GM04504 (cell line): Measurements from ENCODE around the gene CSTF2.
"Not testable (repeated sequence)": the region's sequence is repeated elsewhere in the genome, so short reads cannot be mapped to it uniquely, and the experiment has no call there.

Experiments
- DNase-seq: peaks from one replicate; pipeline ENCODE4 v3.0.0-alpha.2; 2012; ENCODE audit warnings: low read depth

The CSTF2 gene, protein sequence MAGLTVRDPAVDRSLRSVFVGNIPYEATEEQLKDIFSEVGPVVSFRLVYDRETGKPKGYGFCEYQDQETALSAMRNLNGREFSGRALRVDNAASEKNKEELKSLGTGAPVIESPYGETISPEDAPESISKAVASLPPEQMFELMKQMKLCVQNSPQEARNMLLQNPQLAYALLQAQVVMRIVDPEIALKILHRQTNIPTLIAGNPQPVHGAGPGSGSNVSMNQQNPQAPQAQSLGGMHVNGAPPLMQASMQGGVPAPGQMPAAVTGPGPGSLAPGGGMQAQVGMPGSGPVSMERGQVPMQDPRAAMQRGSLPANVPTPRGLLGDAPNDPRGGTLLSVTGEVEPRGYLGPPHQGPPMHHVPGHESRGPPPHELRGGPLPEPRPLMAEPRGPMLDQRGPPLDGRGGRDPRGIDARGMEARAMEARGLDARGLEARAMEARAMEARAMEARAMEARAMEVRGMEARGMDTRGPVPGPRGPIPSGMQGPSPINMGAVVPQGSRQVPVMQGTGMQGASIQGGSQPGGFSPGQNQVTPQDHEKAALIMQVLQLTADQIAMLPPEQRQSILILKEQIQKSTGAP

DNA sequence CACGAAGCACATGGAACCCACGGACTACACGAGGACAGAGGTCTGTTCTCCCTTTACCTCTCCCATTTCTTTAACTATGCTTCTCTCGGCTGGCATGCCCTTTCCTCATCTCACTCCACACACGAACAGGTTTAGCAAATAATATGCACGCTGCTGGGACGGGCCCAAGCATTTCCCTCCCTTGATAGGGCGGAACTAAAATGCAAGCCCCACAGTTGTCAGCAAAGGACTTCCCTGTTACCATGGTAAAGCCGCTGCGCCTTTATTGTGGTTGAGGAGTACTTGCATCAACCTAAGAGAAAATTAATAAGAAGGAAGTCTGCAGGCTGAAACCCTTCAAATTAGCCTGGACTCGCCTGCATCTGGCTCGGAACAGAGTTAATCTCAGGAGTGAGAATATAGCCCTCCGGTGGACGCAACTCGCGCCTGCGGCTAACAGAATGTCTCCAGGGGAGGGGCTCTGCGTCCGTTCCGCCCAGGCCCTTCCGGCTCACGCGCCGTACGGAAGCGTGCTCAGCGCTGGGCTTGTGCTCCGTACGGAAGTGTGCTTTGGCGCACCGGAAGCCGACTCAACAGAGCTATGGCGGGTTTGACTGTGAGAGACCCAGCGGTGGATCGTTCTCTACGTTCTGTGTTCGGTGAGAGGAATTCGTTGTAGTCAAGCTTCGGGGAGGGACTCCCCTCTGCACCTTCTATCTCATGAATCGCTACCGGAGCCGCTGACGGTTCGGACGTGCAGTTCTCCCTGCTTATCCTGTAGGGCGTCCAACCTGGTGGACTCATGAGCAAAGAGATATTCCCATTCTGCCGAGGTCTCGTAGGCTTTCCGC, at the start of gene CSTF2:
Gene CSTF2 (plus strand): TSS at position 555 of the 830 bp plus-strand sequence. CDS start 26 bp downstream, at position 581.
- DNase-seq, result peak; percentile 36

DNA sequence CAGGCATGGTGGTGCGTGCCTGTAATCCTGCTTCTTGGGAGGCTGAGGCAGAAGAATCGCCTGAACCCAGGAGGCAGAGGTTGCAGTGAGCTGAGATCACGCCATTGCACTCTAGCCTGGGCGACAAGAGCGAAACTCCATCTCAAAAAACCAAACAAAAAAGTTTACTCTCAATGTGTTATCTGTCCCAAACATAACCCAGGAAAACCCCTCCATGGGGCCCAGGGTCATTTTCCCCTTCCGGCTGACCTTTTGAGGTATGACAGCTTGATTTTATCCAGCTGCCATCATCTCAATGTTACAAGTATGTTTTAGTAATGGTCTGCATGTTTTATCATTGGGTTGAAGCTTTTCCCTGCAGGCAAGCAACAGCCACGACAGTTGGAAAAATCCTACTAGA, 23.8 kb upstream of the CSTF2 start:
- not testable (repeated sequence) for DNase-seq

DNA sequence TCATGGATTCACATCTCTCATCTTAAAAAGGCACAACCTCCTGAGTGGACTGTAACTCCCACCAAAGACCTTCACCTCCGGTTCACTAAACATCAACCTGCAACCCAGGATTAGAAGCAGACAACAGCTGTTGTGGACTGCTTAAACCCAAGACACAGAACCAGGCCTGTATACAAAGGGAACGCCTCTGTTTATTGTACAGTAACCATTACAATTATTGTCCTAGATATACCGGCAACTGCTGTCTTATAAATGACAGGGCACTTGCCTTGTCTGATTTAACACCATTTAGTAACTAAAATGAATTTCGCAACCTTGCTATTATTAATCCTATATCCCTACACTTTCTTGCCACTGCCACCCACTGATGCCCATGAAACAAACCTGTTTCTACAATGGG, 22.8 kb upstream of the CSTF2 start:
- no peak for DNase-seq

DNA sequence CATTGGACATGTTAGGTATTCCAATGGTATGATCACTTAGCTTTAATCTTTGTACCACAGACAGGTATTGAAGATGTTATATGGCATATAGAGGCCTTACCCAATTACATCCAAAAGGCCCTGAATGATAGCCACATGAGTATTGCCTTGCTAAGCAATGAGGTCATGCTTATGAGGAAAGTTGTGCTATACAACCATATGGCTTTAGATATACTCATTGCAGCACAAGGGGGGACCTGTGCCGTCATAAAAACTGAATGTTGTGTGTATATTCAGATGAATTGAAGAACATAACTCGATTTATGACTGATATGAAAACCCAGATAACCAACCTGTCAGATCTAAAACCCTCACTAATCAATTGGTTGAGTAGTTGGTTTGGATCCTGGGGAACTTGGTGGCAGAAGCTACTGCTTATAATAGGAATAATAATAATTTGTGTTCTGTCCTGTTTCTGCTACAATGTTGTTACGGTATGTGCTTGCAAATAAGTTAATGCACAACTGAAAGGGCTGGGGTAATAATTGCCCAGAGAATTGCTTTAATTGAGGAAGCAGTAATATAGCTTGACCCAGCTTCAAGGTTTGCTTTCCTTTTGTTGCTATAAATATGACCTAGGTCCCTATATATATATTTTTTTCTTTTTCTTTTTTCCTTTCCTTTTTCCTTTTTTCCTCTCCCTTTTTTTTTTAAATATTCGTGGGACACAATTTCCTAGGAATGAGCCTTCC, 21.5 kb upstream of the CSTF2 start:
- no peak for DNase-seq

DNA sequence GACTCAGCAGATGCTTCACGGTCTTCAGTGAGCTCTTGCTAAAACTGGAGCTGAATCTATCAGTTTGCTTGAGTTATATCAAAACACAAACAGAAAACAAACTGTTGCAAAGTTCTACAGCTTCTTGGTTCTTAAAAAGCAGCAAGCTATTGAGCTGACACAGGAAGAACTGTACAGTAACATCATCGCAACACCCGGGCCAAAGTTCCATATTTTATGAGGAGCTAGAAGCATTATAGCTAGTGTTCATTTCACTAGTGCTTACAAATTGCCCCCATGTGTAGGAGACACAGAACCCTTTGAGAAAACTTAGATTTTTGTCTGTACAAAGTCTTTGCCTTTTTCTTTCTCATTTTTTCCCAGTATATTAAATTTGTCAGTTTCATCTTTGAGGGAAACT, 17.3 kb upstream of the CSTF2 start:
- DNase-seq, result no peak

DNA sequence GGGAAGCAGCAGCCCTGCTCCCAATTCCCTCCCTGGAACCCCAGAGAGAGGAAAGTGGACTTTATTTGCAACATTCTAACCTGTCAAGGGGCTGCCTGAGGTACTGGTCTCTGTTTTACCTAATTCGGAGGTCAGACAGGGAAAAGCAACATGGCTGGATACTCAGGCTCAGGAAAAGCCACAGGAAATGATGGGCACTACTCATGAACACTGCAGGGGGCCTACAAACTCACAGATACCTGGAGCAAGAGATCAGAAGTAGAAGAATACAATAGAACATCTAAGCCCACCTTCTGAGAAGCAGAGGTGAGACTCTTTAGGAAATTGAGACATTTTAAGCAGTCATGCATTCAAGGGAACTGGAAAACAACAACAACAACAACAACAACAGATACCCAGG, 15.4 kb upstream of the CSTF2 start:
- DNase-seq, result no peak

DNA sequence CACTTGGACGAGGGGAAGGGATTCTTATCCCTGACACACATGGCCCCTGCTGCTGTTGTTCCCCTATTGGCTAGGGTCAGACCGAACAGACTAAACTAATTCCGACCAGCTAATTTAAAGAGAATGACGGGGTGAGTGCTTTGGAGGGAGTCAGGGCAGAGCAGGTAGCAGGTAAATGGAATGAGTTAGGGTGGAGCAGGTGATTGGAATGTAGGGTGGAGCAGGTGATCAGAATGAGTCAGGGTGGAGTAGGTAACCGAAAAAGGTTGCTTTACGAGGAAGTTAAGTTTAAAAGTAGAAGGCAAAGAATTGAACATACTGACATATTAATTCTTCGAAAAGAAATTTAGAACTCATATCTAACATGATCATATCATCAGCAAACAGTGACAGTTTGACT, 11.9 kb upstream of the CSTF2 start:
- DNase-seq, result not testable (repeated sequence)

DNA sequence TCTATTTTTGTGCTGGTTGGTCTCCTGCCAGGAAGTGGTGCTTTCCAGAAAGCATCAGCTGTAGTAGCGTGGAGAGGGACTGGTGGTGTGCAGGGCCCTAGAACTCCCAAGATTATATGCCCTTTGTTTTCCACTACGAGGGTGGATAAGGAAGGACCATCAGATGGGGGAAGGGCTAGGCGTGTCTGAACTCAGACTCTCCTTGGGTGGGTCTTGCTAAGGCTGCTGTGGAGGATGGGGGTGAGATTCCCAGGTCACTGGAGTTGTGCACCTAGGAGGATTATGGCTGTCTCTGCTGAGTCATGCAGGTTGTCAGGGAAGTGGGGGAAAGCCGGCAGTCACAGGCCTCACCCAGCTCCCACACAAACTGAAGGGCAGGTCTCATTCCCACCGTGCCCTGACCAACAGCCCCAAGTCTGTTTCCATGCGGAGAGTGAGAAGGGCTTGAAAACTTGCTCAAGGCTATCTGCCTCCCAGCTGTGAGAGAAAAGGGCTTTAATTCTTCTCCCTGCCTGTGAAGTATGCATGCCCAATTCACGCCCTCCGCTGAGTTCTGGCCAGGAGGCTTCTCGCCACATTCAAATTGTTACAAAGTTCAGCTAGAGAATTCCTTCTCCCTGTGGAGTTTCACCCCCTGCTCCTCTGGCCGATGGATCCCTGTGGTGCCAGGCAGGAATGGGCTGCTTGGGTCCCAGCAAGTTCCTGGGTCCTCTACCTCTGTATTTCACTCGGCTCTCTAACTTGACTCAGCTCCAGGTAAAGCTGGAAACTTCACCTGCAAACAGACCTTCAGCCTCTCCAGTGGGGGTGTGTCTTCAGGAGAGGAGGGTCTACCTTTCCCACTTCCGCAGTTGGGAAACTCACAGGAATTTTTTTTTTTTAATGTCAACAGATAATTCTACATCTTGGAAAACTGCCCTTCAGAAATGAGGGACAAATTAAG, 7.7 kb upstream of the CSTF2 start:
- DNase-seq, result no peak

DNA sequence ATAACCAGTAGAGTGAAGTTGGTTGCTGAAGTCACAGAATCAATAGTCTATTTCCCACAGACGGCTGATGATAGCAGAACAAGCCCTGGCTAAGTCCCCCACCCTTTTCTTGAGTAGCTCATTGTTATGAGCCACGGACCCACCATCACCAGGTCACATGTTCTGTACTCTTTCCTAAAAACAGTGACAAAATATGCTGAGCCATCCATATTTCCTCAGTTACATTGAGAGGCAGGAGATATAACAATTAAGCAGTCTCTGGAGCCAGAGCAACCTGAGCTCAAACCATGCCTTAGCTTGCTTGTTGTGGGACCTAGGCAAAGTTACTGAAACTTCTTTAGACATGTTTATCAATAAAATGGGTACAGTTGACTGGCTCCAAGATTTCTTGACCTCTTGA, 2.9 kb upstream of the CSTF2 start:
- DNase-seq, result no peak

DNA sequence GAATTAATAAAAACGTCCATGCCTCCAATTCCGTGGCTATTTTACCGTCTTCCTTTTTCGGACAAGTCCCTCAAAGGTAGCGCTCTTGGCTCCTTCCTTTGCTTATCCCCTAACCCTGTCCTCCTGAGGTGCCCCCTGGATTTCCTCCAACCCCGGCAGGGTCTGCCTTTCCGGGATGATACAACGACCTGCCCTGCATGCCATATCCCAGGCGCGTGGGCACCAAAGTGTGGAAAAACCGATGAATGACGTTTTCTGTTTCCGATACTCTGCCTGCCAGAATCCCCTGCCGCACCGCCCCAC, 706 bp upstream of the CSTF2 start:
- no peak for DNase-seq

DNA sequence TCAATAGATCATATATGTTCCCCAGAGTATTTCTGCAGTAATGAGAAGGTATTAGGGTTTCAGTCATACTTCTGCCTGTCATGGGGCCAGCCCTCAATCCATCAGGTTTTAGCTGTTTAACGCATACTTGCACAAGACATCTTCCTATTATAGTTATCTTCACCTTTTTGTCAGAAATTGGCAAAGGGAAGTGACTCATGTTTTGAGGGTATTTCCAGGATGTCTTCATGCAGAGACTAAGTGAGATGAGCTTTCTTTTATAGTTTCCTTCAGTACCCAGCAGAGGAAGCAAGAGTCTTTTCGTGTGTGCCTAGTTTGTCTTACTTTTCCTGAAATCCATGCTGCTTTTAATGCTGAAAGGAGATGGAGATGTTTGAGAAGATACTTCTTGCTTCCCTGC, 9.5 kb downstream of the CSTF2 start:
- no peak for DNase-seq

DNA sequence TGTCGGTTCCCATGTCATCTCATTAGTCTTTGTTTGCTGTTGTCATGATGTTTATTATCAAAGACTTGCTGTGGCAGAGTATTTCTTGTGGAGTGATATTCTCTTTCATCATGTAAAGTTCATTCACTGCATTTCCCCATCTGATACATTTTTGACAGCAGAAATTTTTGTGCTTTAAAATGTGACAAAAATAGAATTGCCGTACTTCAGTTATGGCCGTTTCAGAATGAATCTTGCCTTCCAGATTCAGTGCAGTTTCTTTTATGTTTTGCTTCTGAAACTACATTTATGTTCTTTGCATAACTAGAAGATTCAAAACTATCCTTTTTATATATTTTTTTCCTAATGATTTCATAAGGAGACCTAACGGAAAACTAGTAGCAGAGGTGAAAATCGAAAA, 10.0 kb downstream of the CSTF2 start:
- no peak for DNase-seq

DNA sequence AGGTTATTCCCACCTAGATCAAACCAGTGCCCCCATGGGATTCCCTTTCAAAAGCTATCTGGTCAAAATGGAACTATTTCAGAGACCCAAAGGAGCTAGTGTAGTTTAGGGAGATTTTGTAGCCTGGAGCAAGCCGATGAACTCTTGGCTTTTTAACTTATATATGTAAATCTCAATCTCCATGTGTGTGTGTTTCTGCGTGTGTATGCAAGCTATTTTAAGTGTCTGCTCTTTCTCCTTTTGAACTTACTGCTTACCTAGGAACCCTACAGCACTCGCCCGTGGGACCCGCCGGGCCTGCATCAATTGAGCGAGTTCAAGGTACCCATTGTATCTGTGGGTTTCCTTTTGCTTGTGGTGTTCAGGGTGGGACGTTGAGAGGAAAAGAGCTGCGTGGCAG, 10.4 kb downstream of the CSTF2 start:
- DNase-seq, result no peak

DNA sequence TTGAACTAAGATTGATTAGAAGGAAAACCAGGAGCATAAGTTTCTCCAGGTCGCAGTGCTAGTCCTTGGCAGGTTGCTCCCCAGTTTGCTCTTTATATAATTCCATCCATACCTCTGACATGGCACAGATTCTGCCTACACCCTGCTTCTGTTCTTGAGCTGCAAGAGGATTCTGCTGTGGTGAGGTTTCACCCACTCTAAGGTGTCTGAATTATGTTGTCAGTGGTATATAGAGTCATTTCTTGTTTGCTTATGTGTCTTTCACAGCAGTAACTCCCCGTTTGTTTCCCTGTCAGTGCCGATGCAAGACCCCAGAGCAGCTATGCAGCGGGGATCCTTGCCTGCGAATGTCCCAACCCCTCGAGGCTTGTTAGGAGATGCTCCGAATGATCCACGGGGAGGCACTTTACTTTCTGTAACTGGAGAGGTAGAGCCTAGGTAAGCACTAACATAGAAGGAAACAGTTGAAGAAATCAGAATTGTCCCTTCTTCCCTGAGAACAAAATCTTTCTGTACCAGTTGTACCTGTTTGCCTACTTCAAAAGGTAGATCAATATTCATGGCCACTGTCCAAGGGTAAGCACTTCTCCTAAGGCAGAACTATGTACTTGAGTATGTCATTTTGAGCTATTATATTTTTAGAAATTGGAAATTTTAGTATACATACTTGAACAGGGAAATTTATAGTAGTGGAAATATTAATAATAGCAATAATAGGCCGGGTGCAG, 11.2 kb downstream of the CSTF2 start:
- no peak for DNase-seq

DNA sequence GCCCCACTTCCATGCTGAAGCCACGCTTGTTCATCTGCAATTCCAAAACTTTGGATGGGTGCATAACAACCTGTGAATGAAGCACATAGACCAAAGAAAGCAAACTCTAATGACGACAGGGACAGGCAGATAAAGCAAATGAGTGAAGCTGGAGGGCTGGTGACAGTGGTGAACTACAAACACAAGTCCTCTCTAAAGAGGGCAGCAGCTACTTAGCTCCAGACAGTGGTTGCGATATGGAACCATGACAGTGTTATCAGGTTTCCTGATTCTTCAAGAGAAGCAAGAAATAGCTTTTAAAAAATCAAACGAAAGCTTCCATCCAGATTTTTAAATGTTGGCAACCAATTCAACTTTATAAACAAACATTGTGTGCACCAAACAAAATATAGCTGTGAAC, 30.1 kb downstream of the CSTF2 start:
- DNase-seq, result no peak

DNA sequence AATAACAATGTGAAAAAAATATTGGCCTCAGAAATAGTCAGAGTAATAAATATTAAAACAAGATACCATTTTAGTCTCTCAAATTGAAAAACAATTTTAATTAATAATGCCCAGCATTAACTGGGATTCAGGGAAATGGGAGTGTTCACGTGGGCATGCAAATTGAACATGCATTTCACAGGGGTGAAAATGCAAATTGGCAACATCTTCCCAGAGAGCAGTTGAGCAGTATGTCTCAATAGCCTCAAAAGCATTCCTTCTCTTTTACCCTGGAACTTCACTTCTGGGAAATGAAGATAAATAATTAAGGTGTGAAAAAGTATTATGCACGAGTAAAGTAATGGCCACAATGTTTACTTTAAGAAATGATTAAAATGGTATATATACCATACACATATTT, 32.6 kb downstream of the CSTF2 start:
- no peak for DNase-seq

DNA sequence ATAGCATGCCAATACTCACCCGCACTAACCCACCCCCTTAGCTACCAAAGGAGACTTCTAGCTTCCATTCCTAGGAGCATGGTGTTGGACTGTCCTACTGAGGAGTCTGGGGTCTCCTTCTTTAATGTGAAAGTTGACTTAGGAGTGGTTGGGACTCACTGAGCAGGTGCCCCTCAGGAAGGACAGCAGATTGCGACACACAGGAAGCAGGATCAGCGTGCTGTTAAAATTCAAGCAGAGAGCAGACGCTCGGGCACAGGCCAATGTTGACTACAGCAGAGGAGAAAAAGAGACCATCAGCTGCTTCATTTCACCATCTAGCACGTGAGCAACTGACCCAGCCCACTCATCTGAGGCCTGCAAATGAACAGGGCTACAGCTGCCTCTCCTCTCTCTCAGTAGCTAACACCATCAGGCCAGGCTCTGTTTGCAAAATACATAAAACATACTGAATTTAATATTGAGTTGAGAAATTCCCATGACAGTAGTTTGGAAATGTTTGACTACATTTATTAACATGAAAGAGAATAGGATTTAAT, 43.2 kb downstream of the CSTF2 start:
- no peak for DNase-seq

DNA sequence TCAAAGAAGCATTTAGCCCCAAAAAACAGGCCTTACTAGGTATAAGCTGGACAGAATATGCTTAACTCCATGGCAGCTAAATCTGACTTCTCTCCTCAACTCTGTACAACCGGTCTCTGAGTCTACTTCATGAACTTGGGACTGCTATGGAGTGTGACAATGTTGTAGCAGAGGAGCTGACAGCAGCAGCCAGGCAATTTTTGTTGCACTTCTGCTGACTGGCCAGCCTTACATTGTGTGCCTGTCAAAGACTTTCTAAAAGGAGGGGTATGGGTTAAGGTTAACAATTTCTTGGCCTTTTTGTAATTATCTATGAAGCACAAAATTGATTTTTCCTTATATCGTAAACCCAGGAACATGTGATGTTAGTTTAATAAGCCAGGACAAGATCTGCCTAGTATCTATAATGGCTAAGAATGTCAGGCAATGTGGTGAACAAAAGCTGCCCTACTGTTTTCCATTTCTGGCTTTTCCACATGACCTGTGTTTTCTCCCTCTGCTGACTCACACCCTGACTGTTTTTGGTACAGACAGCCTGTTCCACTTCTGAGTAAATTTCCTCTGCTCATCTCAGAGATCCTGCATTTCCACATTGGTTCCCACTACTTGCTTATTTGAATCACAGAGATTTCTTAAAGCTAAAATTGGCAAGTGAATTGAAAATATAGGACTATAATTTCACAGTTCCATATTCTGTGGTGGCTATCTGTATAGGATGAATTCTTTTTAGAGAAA, 44.6 kb downstream of the CSTF2 start:
- peak; percentile 3 for DNase-seq

DNA sequence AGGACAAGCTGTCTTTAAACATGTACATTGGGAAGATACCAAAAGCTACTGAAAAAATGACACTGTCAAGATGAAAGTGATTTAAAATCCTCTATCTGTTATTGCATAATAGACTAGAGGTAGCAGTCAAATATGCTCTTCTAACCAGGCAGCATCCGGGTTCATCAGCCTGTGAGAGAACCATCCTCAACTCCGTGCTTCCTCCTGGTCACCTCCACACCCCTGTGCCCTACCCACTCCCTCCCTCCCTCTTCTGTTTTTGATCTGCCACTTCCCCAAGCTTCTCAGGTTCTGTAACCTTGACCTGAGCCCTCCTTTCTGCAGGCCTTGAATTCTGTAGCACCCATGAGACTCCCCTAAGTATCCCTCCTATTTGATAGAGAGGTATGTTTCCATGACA, 48.1 kb downstream of the CSTF2 start:
- DNase-seq, result no peak

DNA sequence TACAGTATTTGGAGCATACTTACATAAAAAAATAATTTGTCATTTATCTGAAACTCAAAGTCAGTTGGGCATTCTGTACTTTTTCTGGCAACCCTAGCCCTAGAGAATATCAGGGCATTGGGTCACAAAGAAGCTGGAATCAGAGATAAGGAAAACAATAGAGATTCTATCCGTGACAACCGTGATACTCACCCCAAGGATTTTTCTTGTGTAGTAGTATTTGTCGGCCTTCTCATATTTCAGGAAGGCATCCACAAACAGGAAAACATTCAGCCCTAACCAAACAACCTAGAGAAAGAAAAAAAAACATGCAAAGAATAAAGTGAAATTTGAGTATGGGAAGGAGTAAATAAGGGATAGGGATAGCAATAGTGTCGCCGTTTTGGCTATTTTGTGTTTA, 50.3 kb downstream of the CSTF2 start:
- DNase-seq, result no peak
